Pancreas (tissue), 10 donors: ENCODE results near the gene CHCHD3. TPM values are rescaled to one million over a fixed set of nuclear protein-coding genes. Genes with fewer than 3 reads are reported as not detected.

Experiments used
- ATAC-seq, 4 donors: fragments of 200-7000 bp; cut with Tn5 transposase; one replicate each; pipeline versions ENCODE4 v1.8.0 to v1.9.1; 2020; ENCODE audit warnings: mild to moderate bottlenecking in 4 of 4, moderate library complexity in 4 of 4
- DNase-seq, 6 donors: peaks; one replicate each; pipeline ENCODE4 v3.0.0-alpha.2; 2020
- FAIRE-seq: peaks from 2 replicates; lab custom pipeline; 2012; peaks lifted over from hg19 to GRCh38; lab: Jason Lieb, UNC
- H3K27ac ChIP-seq, 4 donors: fragments of 200-600 bp; sonication (generic); 1 replicate in 3 of 4; 2 replicates in 1 of 4; pipeline versions ENCODE4 v1.5.0 to v1.8.0; 2020
- H3K27me3 ChIP-seq, 4 donors: fragments of 200-600 bp; one replicate each; pipeline ENCODE4 v1.8.0; 2021
- H3K36me3 ChIP-seq, 3 donors: fragments of 200-600 bp; sonication (generic) in 1 of 3; one replicate each; pipeline versions ENCODE4 v1.5.0 to v1.8.0; 2020 to 2021
- H3K4me1 ChIP-seq, 3 donors: fragments of 200-600 bp; one replicate each; pipeline ENCODE4 v1.8.0; 2021
- H3K4me3 ChIP-seq, 4 donors: fragments of 200-600 bp; sonication (generic) in 2 of 4; one replicate each; pipeline versions ENCODE4 v1.5.0 to v1.8.0; 2020 to 2021
- H3K9me3 ChIP-seq, 4 donors: fragments of 200-600 bp; one replicate each; pipeline ENCODE4 v1.8.0; 2021
- CTCF ChIP-seq, 4 donors: fragments of 200-600 bp; sonication (generic) in 3 of 4; IDR thresholded peaks; one replicate each; pipeline versions ENCODE4 v1.5.0 to v1.8.0; 2021; ENCODE audit warnings: antibody characterized with exemption in 4 of 4
- WGBS, 2 donors: extraction: QIAGEN DNeasy Blood & Tissue Kit; methylation state at CpG; one replicate each; pipeline ENCODE4 v1.1.7; 2013; 5-methylcytosine and 5-hydroxymethylcytosine counted together
- intact Hi-C, 3 donors: fragments of 100-400 bp; cut with DNase I; formaldehyde crosslinking; loops; one replicate each; pipeline versions ENCODE4 v1.11.1 to v1.14.2; 2022
- polyA plus RNA-seq, 2 donors: library from polyadenylated mRNA; stranded (reverse); fragments of 200-250 nt; gene quantifications; one replicate each; pipeline ENCODE4 v1.2.3, GENCODE V29; 2013
- total RNA-seq, 6 donors: library from RNA; stranded (reverse); fragmentation: NEBNext Ultra II Directional in 4 of 6; extraction: Animal tissue kit (Norgen Biotek cat#: 25700) in 4 of 6; gene quantifications; one replicate each; pipeline versions ENCODE4 v1.2.1 to v1.2.4, GENCODE V29; 2021 to 2023
- donor health status: healthy with polysubstance abuse.
- donor health status: DM: no; HTN: no; CAD: no; lungs with moderate emphysema.
- donor health status: DM: no; HTN: no; CAD: no.
- donor health status: control.
- donor health status: control.
- donor health status: Bipolar disorder and iron deficiency.
- donor health status: DM: yes; HTN: yes; CAD: no.
- donor health status: DM: no; HTN: no; CAD: no.
- donor health status: DM: no; HTN: no; CAD: no.
- donor health status: DM: yes; HTN: yes; CAD: no.

CHCHD3 gene
- total and polyA plus RNA-seq, 8 donors: 7.9 to 23.2 (median 19.3) TPM

GRCh38 chr7:132752431-132752830, 329.5 kb downstream of the CHCHD3 start:
- Histone ChIP-seq H3K4me1 (no peaks in the 10 kb centered on the region), H3K27me3 (no peaks in the 10 kb centered on the region), H3K9me3 (no peaks in the 10 kb centered on the region), H3K27ac (no peak overlapping the region), H3K4me3 (no peak overlapping the region), H3K36me3 (no peaks in the 10 kb centered on the region)
- no peak for DNase-seq
- FAIRE-seq: no peak
- no peak for ATAC-seq
- no peak for TF ChIP-seq CTCF (IDR thresholded peaks at IDR 0.05)
- intact Hi-C loops: no loop called here
- WGBS, 2 donors: 85 to 89% methylated on average over 2 of the region's 2 CpGs

- Histone ChIP-seq H3K36me3 (no peaks in the 10 kb centered on the region), H3K27me3 (no peaks in the 10 kb centered on the region), H3K4me3 (no peak overlapping the region), H3K9me3 (no peaks in the 10 kb centered on the region), H3K27ac (no peak overlapping the region), H3K4me1 (no peaks in the 10 kb centered on the region)
- intact Hi-C loops: no loop called here
- no peak for FAIRE-seq
- WGBS, 2 donors: 67 to 69% methylated on average over 8 of the region's 8 CpGs
- ATAC-seq: peak in 1 of 4 donors; percentile 32
- no peak for DNase-seq
- no peak for TF ChIP-seq CTCF (IDR thresholded peaks at IDR 0.05)
Measured at GRCh38 chr7:132751244-132751647, 330.6 kb downstream of the CHCHD3 start.

- H3K36me3 ChIP-seq: no peaks in the 10 kb centered on the region
- no peak overlapping the region for H3K4me3 ChIP-seq
- H3K27ac ChIP-seq: no peak overlapping the region
- intact Hi-C loops: no loop called here
- ATAC-seq: no peak
- H3K4me1 ChIP-seq: no peaks in the 10 kb centered on the region
- no peak for DNase-seq
- 68 to 77% methylated on average over 11 of the region's 11 CpGs for WGBS, 2 donors
- H3K27me3 ChIP-seq: no peaks in the 10 kb centered on the region
- no peaks in the 10 kb centered on the region for H3K9me3 ChIP-seq
- no peak for TF ChIP-seq CTCF (IDR thresholded peaks at IDR 0.05)
- no peak for FAIRE-seq
Measured at GRCh38 chr7:132750530-132751217, 331.2 kb downstream of the CHCHD3 start.

GRCh38 chr7:132750096-132750495, 331.8 kb downstream of the CHCHD3 start:
- no peaks in the 10 kb centered on the region for H3K27me3 ChIP-seq
- no peak for DNase-seq
- no peaks in the 10 kb centered on the region for H3K4me1 ChIP-seq
- FAIRE-seq: no peak
- no peak overlapping the region for H3K4me3 ChIP-seq
- no peak for TF ChIP-seq CTCF (IDR thresholded peaks at IDR 0.05)
- intact Hi-C loops: no loop called here
- ATAC-seq: no peak
- WGBS, 2 donors: 69 to 73% methylated on average over 7 of the region's 7 CpGs
- no peaks in the 10 kb centered on the region for H3K9me3 ChIP-seq
- H3K27ac ChIP-seq: no peak overlapping the region
- H3K36me3 ChIP-seq: no peaks in the 10 kb centered on the region

GRCh38 chr7:132745510-132745909, 336.4 kb downstream of the CHCHD3 start:
- TF ChIP-seq CTCF (IDR thresholded peaks at IDR 0.05): no peak
- Histone ChIP-seq H3K27me3 (no peaks in the 10 kb centered on the region), H3K36me3 (no peaks in the 10 kb centered on the region), H3K4me1 (no peaks in the 10 kb centered on the region), H3K4me3 (no peak overlapping the region), H3K27ac (no peak overlapping the region), H3K9me3 (no peaks in the 10 kb centered on the region)
- DNase-seq: no peak
- intact Hi-C loops: no loop called here
- ATAC-seq: no peak
- no peak for FAIRE-seq
